Right atrium auricular region (tissue), 2 donors: ENCODE measurements around the gene FBXO24. TPM values are rescaled to one million over a fixed set of nuclear protein-coding genes. Genes with fewer than 3 reads are reported as not detected.
"Not testable (repeated sequence)": the region's sequence is repeated elsewhere in the genome, so short reads cannot be mapped to it uniquely, and the experiment has no call there.

Source experiments
- DNase-seq: peaks from one replicate; pipeline ENCODE4 v3.0.0-alpha.2; 2019; ENCODE audit warnings: low spot score
- H3K27ac ChIP-seq, 2 donors: fragments of 200-600 bp; sonication (generic); 1 replicate in 1 of 2; 2 replicates in 1 of 2; pipeline ENCODE4 v1.5.1; 2016 to 2019
- H3K27me3 ChIP-seq, 2 donors: fragments of 200-600 bp; sonication (generic); one replicate each; pipeline versions ENCODE4 v1.5.1 to v1.6.0; 2017 to 2019
- H3K36me3 ChIP-seq: fragments of 200-600 bp; sonication (generic); one replicate; pipeline ENCODE4 v1.5.1; 2016
- H3K4me1 ChIP-seq, 2 donors: fragments of 200-600 bp; sonication (generic); one replicate each; pipeline versions ENCODE4 v1.5.1 to v1.6.0; 2017 to 2019
- H3K4me3 ChIP-seq, 2 donors: fragments of 200-600 bp; sonication (generic); 1 replicate in 1 of 2; 2 replicates in 1 of 2; pipeline ENCODE4 v1.5.1; 2017 to 2019; ENCODE audit warnings: mild to moderate bottlenecking in 1 of 2, moderate library complexity in 1 of 2
- H3K9me3 ChIP-seq, 2 donors: fragments of 200-600 bp; sonication (generic); one replicate each; pipeline ENCODE4 v1.5.1; 2019
- CTCF ChIP-seq, 2 donors: fragments of 200-600 bp; sonication (generic); IDR thresholded peaks; one replicate each; pipeline ENCODE4 v1.5.1; 2019; ENCODE audit warnings: antibody characterized with exemption in 2 of 2
- total RNA-seq, 2 donors: library from RNA; depleted of rRNA; stranded (reverse); fragments of >200 nt; gene quantifications; one replicate each; pipeline ENCODE4 v1.1.0, GENCODE V29; 2016

Gene FBXO24
- total RNA-seq, 2 donors from 2014 or later = 0.20 TPM; not detected in 1

- Histone ChIP-seq H3K4me1 (peaks cover 0 to 4% of the 10 kb centered on the region in 2 donors), H3K9me3 (no peaks in the 10 kb centered on the region), H3K27ac (no peak overlapping the region), H3K4me3 (no peak overlapping the region), H3K36me3 (no peaks in the 10 kb centered on the region), H3K27me3 (no peaks in the 10 kb centered on the region)
- no peak for TF ChIP-seq CTCF (IDR thresholded peaks at IDR 0.05)
- DNase-seq = no peak
These were observed 23.0 kb upstream of the FBXO24 start for GRCh38 chr7:100563100-100563564.

GRCh38 chr7:100563809-100564400 is 22.2 kb upstream of the FBXO24 start:
- no peaks in the 10 kb centered on the region for H3K27me3 ChIP-seq
- no peaks in the 10 kb centered on the region for H3K36me3 ChIP-seq
- no peak overlapping the region for H3K4me3 ChIP-seq
- peaks cover 0 to 5% of the 10 kb centered on the region in 2 donors for H3K4me1 ChIP-seq
- TF ChIP-seq CTCF (IDR thresholded peaks at IDR 0.05) = peak; percentile 95 to 99
- no peaks in the 10 kb centered on the region for H3K9me3 ChIP-seq
- peak; percentile 86 for DNase-seq
- H3K27ac ChIP-seq = no peak overlapping the region

GRCh38 chr7:100564405-100564804 is 21.7 kb upstream of the FBXO24 start:
- H3K27me3 ChIP-seq, H3K4me1 ChIP-seq, H3K27ac ChIP-seq, DNase-seq, H3K36me3 ChIP-seq, H3K4me3 ChIP-seq, H3K9me3 ChIP-seq: not testable (repeated sequence)

DNA sequence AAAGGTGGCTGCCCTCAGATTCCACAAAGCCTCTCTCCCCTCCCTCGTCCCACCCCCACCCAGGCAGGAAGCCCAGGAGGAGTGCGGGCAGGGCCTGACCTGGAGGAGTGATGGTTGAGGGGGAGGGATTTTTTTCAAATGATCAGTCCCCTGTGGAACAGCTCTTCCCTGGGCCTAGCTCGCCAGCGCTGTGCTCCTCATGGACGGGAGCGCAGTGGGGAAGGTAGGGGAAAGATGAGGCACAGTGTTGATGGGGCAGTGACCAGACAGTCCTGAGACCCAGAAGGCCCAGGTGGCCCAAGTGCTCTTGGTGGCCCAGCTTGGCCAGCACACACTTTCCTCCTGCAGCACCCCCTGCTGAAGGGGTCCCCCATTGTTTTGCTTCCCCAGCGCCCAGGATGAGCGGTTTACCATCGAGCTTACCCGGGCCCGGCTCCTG is 21.0 kb upstream of the FBXO24 start:
- TF ChIP-seq CTCF (IDR thresholded peaks at IDR 0.05) = no peak
- Histone ChIP-seq H3K4me3 (no peak overlapping the region), H3K9me3 (no peaks in the 10 kb centered on the region), H3K27me3 (no peaks in the 10 kb centered on the region), H3K36me3 (no peaks in the 10 kb centered on the region), H3K4me1 (peaks cover 0 to 17% of the 10 kb centered on the region in 2 donors), H3K27ac (no peak overlapping the region)
- no peak for DNase-seq

- Histone ChIP-seq H3K36me3 (no peaks in the 10 kb centered on the region), H3K9me3 (no peaks in the 10 kb centered on the region), H3K27me3 (no peaks in the 10 kb centered on the region), H3K27ac (no peak overlapping the region), H3K4me3 (no peak overlapping the region), H3K4me1 (peaks cover 0 to 21% of the 10 kb centered on the region in 2 donors)
- no peak for DNase-seq
- no peak for TF ChIP-seq CTCF (IDR thresholded peaks at IDR 0.05)
These were observed 20.1 kb upstream of the FBXO24 start for GRCh38 chr7:100566018-100566531.

GRCh38 chr7:100567031-100567730 is 18.9 kb upstream of the FBXO24 start:
- Histone ChIP-seq H3K27ac (no peak overlapping the region), H3K4me3 (no peak overlapping the region), H3K4me1 (peaks cover 0 to 21% of the 10 kb centered on the region in 2 donors), H3K36me3 (no peaks in the 10 kb centered on the region), H3K27me3 (no peaks in the 10 kb centered on the region), H3K9me3 (no peaks in the 10 kb centered on the region)
- no peak for DNase-seq
- no peak for TF ChIP-seq CTCF (IDR thresholded peaks at IDR 0.05)
